Testis (tissue), 3 donors: ENCODE data around the gene PRSS38. TPM values are rescaled to one million over a fixed set of nuclear protein-coding genes. Genes with fewer than 3 reads are reported as not detected.

Source experiments
- DNase-seq: peaks from one replicate; pipeline ENCODE4 v3.0.0-alpha.2; 2019
- H3K27ac ChIP-seq, 2 donors: fragments of 200-600 bp; sonication (generic); one replicate each; pipeline ENCODE4 v1.5.1; 2019
- H3K27me3 ChIP-seq: fragments of 200-600 bp; sonication (generic); one replicate; pipeline ENCODE4 v1.5.1; 2019
- H3K36me3 ChIP-seq: fragments of 200-600 bp; sonication (generic); one replicate; pipeline ENCODE4 v1.5.1; 2017; ENCODE audit warnings: low read depth; ENCODE audit errors: missing control alignments
- H3K4me1 ChIP-seq: fragments of 200-600 bp; sonication (generic); one replicate; pipeline ENCODE4 v1.5.1; 2019
- H3K4me3 ChIP-seq, 2 donors: fragments of 200-600 bp; sonication (generic); one replicate each; pipeline ENCODE4 v1.5.1; 2017 to 2019
- H3K9me3 ChIP-seq: fragments of 200-600 bp; sonication (generic); one replicate; pipeline ENCODE4 v1.5.1; 2017
- POLR2A ChIP-seq: fragments of 450-650 bp; IDR thresholded peaks from one replicate; pipeline ENCODE4 v1.6.1; 2017; ENCODE audit warnings: antibody characterized with exemption, mild to moderate bottlenecking, moderate library complexity
- WGBS, 2 donors: methylation state at CpG; one replicate each; pipeline ENCODE4 v1.1.5; 2018; 5-methylcytosine and 5-hydroxymethylcytosine counted together
- intact Hi-C: fragments of 100-400 bp; cut with DNase I; formaldehyde crosslinking; loops from one replicate; pipeline ENCODE4 v1.15.1; 2023; ENCODE audit warnings: low total_unique reads
- polyA plus RNA-seq: library from polyadenylated mRNA; stranded (reverse); fragments of 350-450 nt; fragmentation: Illumina TruSeq; extraction: RNeasy Lipid Tissue Mini Kit (QIAGEN cat#74804); gene quantifications from one replicate; pipeline ENCODE4 v1.2.3, GENCODE V29; 2014; ENCODE audit warnings: low read depth, low replicate concordance; ENCODE audit not compliant: insufficient read depth
- total RNA-seq, 2 donors: library from RNA; depleted of rRNA; stranded (reverse); fragments of >200 nt; gene quantifications; one replicate each; pipeline ENCODE4 v1.2.3, GENCODE V29; 2016
- TF ChIP-seq, protein P1 (sequence below), 3 experiments: fragments of 450-650 bp in 2 of 3; fragments of 200-600 bp in 1 of 3; sonication (generic) in 1 of 3; IDR thresholded peaks; one replicate each; pipeline ENCODE4 v1.5.1; 2016 to 2019; ENCODE audit warnings: antibody characterized with exemption in 3 of 3, mild to moderate bottlenecking in 2 of 3, moderate library complexity in 1 of 3

The PRSS38 gene
- total and polyA plus RNA-seq, 3 donors from 2014 or later, result 3.4 to 9.3 (median 5.4) TPM

DNA sequence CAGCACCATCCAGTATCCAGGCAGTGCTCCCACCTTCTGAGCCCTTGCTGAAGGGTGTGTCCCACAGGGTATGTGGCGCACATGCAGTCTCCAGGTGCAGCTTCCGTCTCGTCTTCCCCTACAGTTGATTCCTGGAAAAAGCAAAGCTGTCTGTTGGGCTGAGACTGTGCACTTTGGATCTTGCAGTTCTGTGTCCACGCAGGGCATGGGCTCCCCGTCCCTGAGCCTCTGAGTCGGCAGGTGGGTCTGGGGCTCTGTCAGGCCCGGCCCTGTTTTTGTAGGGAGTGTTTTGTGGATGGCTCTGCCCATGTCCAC lies 47.4 kb upstream of the PRSS38 start:
- TF ChIP-seq, protein P1, sequence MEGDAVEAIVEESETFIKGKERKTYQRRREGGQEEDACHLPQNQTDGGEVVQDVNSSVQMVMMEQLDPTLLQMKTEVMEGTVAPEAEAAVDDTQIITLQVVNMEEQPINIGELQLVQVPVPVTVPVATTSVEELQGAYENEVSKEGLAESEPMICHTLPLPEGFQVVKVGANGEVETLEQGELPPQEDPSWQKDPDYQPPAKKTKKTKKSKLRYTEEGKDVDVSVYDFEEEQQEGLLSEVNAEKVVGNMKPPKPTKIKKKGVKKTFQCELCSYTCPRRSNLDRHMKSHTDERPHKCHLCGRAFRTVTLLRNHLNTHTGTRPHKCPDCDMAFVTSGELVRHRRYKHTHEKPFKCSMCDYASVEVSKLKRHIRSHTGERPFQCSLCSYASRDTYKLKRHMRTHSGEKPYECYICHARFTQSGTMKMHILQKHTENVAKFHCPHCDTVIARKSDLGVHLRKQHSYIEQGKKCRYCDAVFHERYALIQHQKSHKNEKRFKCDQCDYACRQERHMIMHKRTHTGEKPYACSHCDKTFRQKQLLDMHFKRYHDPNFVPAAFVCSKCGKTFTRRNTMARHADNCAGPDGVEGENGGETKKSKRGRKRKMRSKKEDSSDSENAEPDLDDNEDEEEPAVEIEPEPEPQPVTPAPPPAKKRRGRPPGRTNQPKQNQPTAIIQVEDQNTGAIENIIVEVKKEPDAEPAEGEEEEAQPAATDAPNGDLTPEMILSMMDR (IDR thresholded peaks at IDR 0.05), result no peak
- TF ChIP-seq POLR2A, result no peak
- Histone ChIP-seq H3K9me3 (no peaks in the 10 kb centered on the region), H3K4me3 (no peak overlapping the region), H3K4me1 (no peaks in the 10 kb centered on the region), H3K36me3 (no peaks in the 10 kb centered on the region), H3K27ac (no peak overlapping the region), H3K27me3 (no peaks in the 10 kb centered on the region)
- DNase-seq, result no peak
- WGBS, 2 donors, result 85 to 94% methylated on average over 7 of the region's 7 CpGs
- intact Hi-C loops, result loop anchor here (10.0 kb wide), 1 partner anchor 853 kb away; no protein-coding TSS in a partner anchor

DNA sequence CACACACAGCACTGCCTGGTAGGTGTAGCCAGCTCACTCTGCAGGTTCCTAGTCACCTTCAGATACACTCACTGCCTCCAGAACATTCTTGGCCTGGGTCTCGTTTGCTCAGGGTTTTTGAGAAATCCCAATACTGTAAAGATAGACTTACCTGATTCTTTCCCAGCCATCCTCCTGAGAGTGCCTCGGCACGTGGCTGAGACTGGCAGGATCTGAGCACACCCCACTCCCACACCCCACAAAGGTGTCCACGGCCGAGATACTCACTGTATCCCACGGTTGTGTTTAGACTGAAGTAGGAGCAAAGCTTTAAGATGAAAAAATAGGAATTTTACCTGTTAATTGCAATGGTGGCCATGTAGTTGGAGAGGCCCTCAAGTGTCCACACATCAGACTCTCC lies 46.8 kb upstream of the PRSS38 start:
- DNase-seq, result no peak
- Histone ChIP-seq H3K27ac (no peak overlapping the region), H3K36me3 (no peaks in the 10 kb centered on the region), H3K4me3 (no peak overlapping the region), H3K4me1 (no peaks in the 10 kb centered on the region), H3K9me3 (no peaks in the 10 kb centered on the region), H3K27me3 (no peaks in the 10 kb centered on the region)
- TF ChIP-seq POLR2A, result no peak
- TF ChIP-seq, protein P1 (IDR thresholded peaks at IDR 0.05), result no peak
- intact Hi-C loops, result loop anchor here (10.0 kb wide), 1 partner anchor 854 kb away; no protein-coding TSS in a partner anchor
- WGBS, 2 donors, result 89 to 96% methylated on average over 6 of the region's 6 CpGs

GRCh38 chr1:227769047-227769935 lies 46.2 kb upstream of the PRSS38 start:
- Histone ChIP-seq H3K9me3 (no peaks in the 10 kb centered on the region), H3K4me3 (no peak overlapping the region), H3K27ac (no peak overlapping the region), H3K27me3 (no peaks in the 10 kb centered on the region), H3K36me3 (no peaks in the 10 kb centered on the region), H3K4me1 (no peaks in the 10 kb centered on the region)
- intact Hi-C loops, result loop anchor here (10.0 kb wide), 1 partner anchor 854 kb away; no protein-coding TSS in a partner anchor
- no peak for DNase-seq
- TF ChIP-seq, protein P1 (IDR thresholded peaks at IDR 0.05), result no peak
- TF ChIP-seq POLR2A, result no peak
- 92 to 94% methylated on average over 11 to 20 of the region's 20 CpGs for WGBS, 2 donors

GRCh38 chr1:227769936-227770494 lies 45.5 kb upstream of the PRSS38 start:
- 93 to 96% methylated on average over 3 to 15 of the region's 15 CpGs for WGBS, 2 donors

More at GRCh38 chr1:227769936-227770494, 45.5 kb upstream of the PRSS38 start:
- Histone ChIP-seq H3K27ac (no peak overlapping the region), H3K4me3 (no peak overlapping the region), H3K4me1 (no peaks in the 10 kb centered on the region), H3K36me3 (no peaks in the 10 kb centered on the region), H3K27me3 (no peaks in the 10 kb centered on the region), H3K9me3 (no peaks in the 10 kb centered on the region)
- intact Hi-C loops, result loop anchor here (10.0 kb wide), 1 partner anchor 855 kb away; no protein-coding TSS in a partner anchor
- TF ChIP-seq, protein P1 (IDR thresholded peaks at IDR 0.05), result no peak
- no peak for TF ChIP-seq POLR2A
- no peak for DNase-seq
